Liver (tissue), 9 donors: ENCODE results near the gene GLT1D1. TPM values are rescaled to one million over a fixed set of nuclear protein-coding genes. Genes with fewer than 3 reads are reported as not detected.

ENCODE experiments used
- DNase-seq: peaks from one replicate; pipeline ENCODE4 v3.0.0-alpha.2; 2017; ENCODE audit warnings: low spot score
- H3K27ac ChIP-seq, 2 donors: one replicate each; pipeline ENCODE4 v1.7.0; 2013; ENCODE audit warnings: inconsistent platforms in 2 of 2, low read length in 2 of 2, control low read depth in 1 of 2, low read depth in 1 of 2, mild to moderate bottlenecking in 1 of 2
- H3K27me3 ChIP-seq, 4 donors: one replicate each; pipeline versions ENCODE4 v1.6.1 to v1.7.0; 2013; ENCODE audit warnings: low read length in 3 of 4, inconsistent platforms in 1 of 4, mild to moderate bottlenecking in 1 of 4, moderate library complexity in 1 of 4; ENCODE audit not compliant: control insufficient read depth in 4 of 4, insufficient read depth in 4 of 4
- H3K36me3 ChIP-seq, 4 donors: one replicate each; pipeline versions ENCODE4 v1.6.1 to v1.7.0; 2013; ENCODE audit warnings: low read length in 3 of 4, mild to moderate bottlenecking in 3 of 4, low read depth in 1 of 4, moderate library complexity in 1 of 4; ENCODE audit not compliant: control insufficient read depth in 4 of 4, insufficient read depth in 3 of 4
- H3K4me1 ChIP-seq, 4 donors: one replicate each; pipeline versions ENCODE4 v1.6.1 to v1.7.0; 2013; ENCODE audit warnings: low read length in 3 of 4, mild to moderate bottlenecking in 3 of 4, moderate library complexity in 1 of 4; ENCODE audit not compliant: control insufficient read depth in 4 of 4, insufficient read depth in 4 of 4
- H3K4me3 ChIP-seq, 3 donors: one replicate each; pipeline versions ENCODE4 v1.6.1 to v1.7.0; 2013; ENCODE audit warnings: low read length in 3 of 3, control low read depth in 1 of 3, low read depth in 1 of 3, mild to moderate bottlenecking in 1 of 3
- H3K9ac ChIP-seq, 2 donors: one replicate each; pipeline ENCODE4 v1.7.0; 2013; ENCODE audit warnings: low read length in 2 of 2, mild to moderate bottlenecking in 2 of 2, moderate library complexity in 2 of 2, control low read depth in 1 of 2, low read depth in 1 of 2
- H3K9me3 ChIP-seq, 4 donors: one replicate each; pipeline versions ENCODE4 v1.6.1 to v1.7.0; 2013; ENCODE audit warnings: low read length in 3 of 4; ENCODE audit not compliant: control insufficient read depth in 4 of 4
- ATF3 ChIP-seq: IDR thresholded peaks from 2 replicates; pipeline ENCODE4 v1.6.1; 2016; ENCODE audit warnings: antibody characterized with exemption
- CTCF ChIP-seq: fragments of 150-350 bp; IDR thresholded peaks from 2 replicates; pipeline ENCODE4 v1.5.1; 2017; ENCODE audit warnings: improper control_type of control experiment, low read depth, low read length; ENCODE audit not compliant: missing input control
- EGR1 ChIP-seq, 2 donors: IDR thresholded peaks; 2 replicates each; pipeline ENCODE4 v1.6.1; 2016 to 2018; ENCODE audit warnings: antibody characterized with exemption in 2 of 2, low read depth in 2 of 2
- FOXA2 ChIP-seq: IDR thresholded peaks from 2 replicates; pipeline ENCODE4 v1.6.1; 2016; ENCODE audit warnings: antibody characterized with exemption
- GABPA ChIP-seq, 2 donors: IDR thresholded peaks in 1 of 2; conservative IDR thresholded peaks in 1 of 2; 2 replicates each; pipeline ENCODE4 v1.6.1; 2016; ENCODE audit warnings: antibody characterized with exemption in 2 of 2, mild to moderate bottlenecking in 1 of 2, moderate library complexity in 1 of 2
- HNF4A ChIP-seq, 2 donors: conservative IDR thresholded peaks; 2 replicates each; pipeline ENCODE4 v1.6.1; 2016; ENCODE audit warnings: antibody characterized with exemption in 2 of 2, mild to moderate bottlenecking in 2 of 2
- HNF4G ChIP-seq: IDR thresholded peaks from 2 replicates; pipeline ENCODE4 v1.6.1; 2016; ENCODE audit warnings: antibody characterized with exemption
- JUND ChIP-seq, 2 donors: IDR thresholded peaks; 2 replicates each; pipeline ENCODE4 v1.6.1; 2016; ENCODE audit warnings: antibody characterized with exemption in 2 of 2
- MAX ChIP-seq: IDR thresholded peaks from 2 replicates; pipeline ENCODE4 v1.6.1; 2016; ENCODE audit warnings: antibody characterized with exemption
- NR2F2 ChIP-seq: IDR thresholded peaks from 2 replicates; pipeline ENCODE4 v1.6.1; 2016; ENCODE audit warnings: antibody characterized with exemption
- RAD21 ChIP-seq, 2 donors: IDR thresholded peaks; 2 replicates each; pipeline ENCODE4 v1.6.1; 2016; ENCODE audit warnings: antibody characterized with exemption in 2 of 2, mild to moderate bottlenecking in 2 of 2
- REST ChIP-seq: IDR thresholded peaks from 2 replicates; pipeline ENCODE4 v1.6.1; 2016; ENCODE audit warnings: antibody characterized with exemption, mild to moderate bottlenecking
- RXRA ChIP-seq, 2 donors: IDR thresholded peaks; 2 replicates each; pipeline ENCODE4 v1.6.1; 2017 to 2018; ENCODE audit warnings: antibody characterized with exemption in 2 of 2, mild to moderate bottlenecking in 1 of 2
- TAF1 ChIP-seq: conservative IDR thresholded peaks from 2 replicates; pipeline ENCODE4 v1.6.1; 2016; ENCODE audit warnings: antibody characterized with exemption, mild to moderate bottlenecking
- YY1 ChIP-seq: IDR thresholded peaks from 2 replicates; pipeline ENCODE4 v1.6.1; 2016; ENCODE audit warnings: antibody characterized with exemption, mild to moderate bottlenecking
- ZBTB33 ChIP-seq: IDR thresholded peaks from 2 replicates; pipeline ENCODE4 v1.6.1; 2016; ENCODE audit warnings: antibody characterized with exemption
- WGBS: extraction: QIAGEN DNeasy Blood & Tissue Kit; methylation state at CpG from one replicate; pipeline ENCODE4 v1.1.7; 2013; 5-methylcytosine and 5-hydroxymethylcytosine counted together
- polyA plus RNA-seq, 2 donors: library from polyadenylated mRNA; stranded (reverse) in 1 of 2; unstranded in 1 of 2; fragments of 200-250 nt in 1 of 2; fragments of >200 nt in 1 of 2; fragmentation: Nextera tagmentation in 1 of 2; extraction: Ambion mirVana in 1 of 2; gene quantifications; one replicate each; pipeline versions ENCODE4 v1.2.1 to v1.2.3, GENCODE V29; 2013 to 2015
- total RNA-seq, 2 donors: library from RNA; depleted of rRNA; stranded (reverse); fragments of >200 nt; gene quantifications; one replicate each; pipeline ENCODE4 v1.2.3, GENCODE V29; 2014
- donor health status: healthy.
- donor health status: healthy.
- donor health status: healthy.
- donor health status: healthy.
- donor health status: healthy.

GLT1D1 gene
- total and polyA plus RNA-seq, 4 donors, result 10.4 to 17.7 (median 13.9) TPM

- Histone ChIP-seq H3K9ac (no peak overlapping the region), H3K4me3 (no peak overlapping the region), H3K9me3 (peaks cover 0 to 4% (median 0%) of the 10 kb centered on the region in 4 donors), H3K27ac (no peak overlapping the region), H3K36me3 (no peaks in the 10 kb centered on the region), H3K4me1 (peaks cover 0 to 17% (median 14%) of the 10 kb centered on the region in 4 donors), H3K27me3 (no peaks in the 10 kb centered on the region)
- TF ChIP-seq HNF4A (conservative IDR thresholded peaks at IDR 0.05), result no peak
- no peak for TF ChIP-seq HNF4G
- 92% methylated on average over 6 of the region's 6 CpGs for WGBS
- no peak for DNase-seq
Observed at GRCh38 chr12:128991716-128992115, 138.4 kb downstream of the GLT1D1 start.

- Histone ChIP-seq H3K9me3 (peaks cover 0 to 4% (median 0%) of the 10 kb centered on the region in 4 donors), H3K36me3 (no peaks in the 10 kb centered on the region), H3K9ac (no peak overlapping the region), H3K4me3 (no peak overlapping the region), H3K27ac (peak overlapping the region; percentile 63 to 74), H3K27me3 (no peaks in the 10 kb centered on the region), H3K4me1 (peaks cover 0 to 17% (median 14%) of the 10 kb centered on the region in 4 donors)
- TF ChIP-seq HNF4G, result no peak
- TF ChIP-seq RXRA (IDR thresholded peaks at IDR 0.05), result no peak
- TF ChIP-seq FOXA2, result no peak
- no peak for TF ChIP-seq JUND (IDR thresholded peaks at IDR 0.05)
- no peak for TF ChIP-seq HNF4A (conservative IDR thresholded peaks at IDR 0.05)
- TF ChIP-seq YY1, result no peak
- no peak for TF ChIP-seq REST
- TF ChIP-seq TAF1, result no peak
- no peak for TF ChIP-seq ATF3
- TF ChIP-seq MAX, result no peak
- TF ChIP-seq RAD21 (IDR thresholded peaks at IDR 0.05), result no peak
- WGBS, result 73% methylated on average over 8 of the region's 8 CpGs
- no peak for DNase-seq
Observed at GRCh38 chr12:128992116-128992515, 138.8 kb downstream of the GLT1D1 start.

- peak overlapping the region; percentile 63 to 79 for H3K27ac ChIP-seq
- H3K4me1 ChIP-seq, result peaks cover 0 to 17% (median 14%) of the 10 kb centered on the region in 4 donors
- TF ChIP-seq EGR1 (IDR thresholded peaks at IDR 0.05; ENCODE audit: low read depth in 2 of 2) (no peak), HNF4G (no peak), GABPA (IDR thresholded peaks at IDR 0.05 in 1 of 2, conservative IDR thresholded peaks at IDR 0.05 in 1 of 2) (no peak), TAF1 (no peak), NR2F2 (no peak), JUND (IDR thresholded peaks at IDR 0.05) (no peak), ZBTB33 (no peak), MAX (no peak), FOXA2 (no peak), RAD21 (IDR thresholded peaks at IDR 0.05) (peak in 1 of 2 donors; percentile 60), ATF3 (no peak), RXRA (IDR thresholded peaks at IDR 0.05) (peak; percentile 63 to 75), CTCF (no peak), YY1 (peak; percentile 21)
- H3K9ac ChIP-seq, result no peak overlapping the region
- no peaks in the 10 kb centered on the region for H3K36me3 ChIP-seq
- H3K9me3 ChIP-seq, result peaks cover 0 to 4% (median 0%) of the 10 kb centered on the region in 4 donors
- WGBS, result 34% methylated on average over 9 of the region's 9 CpGs
- DNase-seq, result no peak
- H3K27me3 ChIP-seq, result no peaks in the 10 kb centered on the region
- H3K4me3 ChIP-seq, result no peak overlapping the region
Observed at GRCh38 chr12:128992550-128992949, 139.3 kb downstream of the GLT1D1 start.
